Tibial artery (tissue), 4 donors: ENCODE measurements around the gene OBI1.
A peak's percentile ranks its signal among the peaks of the same experiment; 100 is the strongest.

Experiments
- DNase-seq, 2 donors: peaks; one replicate each; pipeline ENCODE4 v3.0.0-alpha.2; 2019
- H3K27ac ChIP-seq, 2 donors: fragments of 200-600 bp; sonication (generic) in 1 of 2; 1 replicate in 1 of 2; 2 replicates in 1 of 2; pipeline ENCODE4 v1.5.1; 2018 to 2019; ENCODE audit warnings: mild to moderate bottlenecking in 1 of 2
- H3K27me3 ChIP-seq, 2 donors: fragments of 200-600 bp; sonication (generic) in 1 of 2; one replicate each; pipeline versions ENCODE4 v1.5.1 to v1.6.0; 2016 to 2019
- H3K36me3 ChIP-seq, 3 donors: fragments of 200-600 bp; sonication (generic) in 2 of 3; one replicate each; pipeline ENCODE4 v1.5.1; 2016 to 2019; ENCODE audit warnings: mild to moderate bottlenecking in 2 of 3
- H3K4me1 ChIP-seq, 4 donors: fragments of 200-600 bp; sonication (generic) in 2 of 4; 1 replicate in 3 of 4; 2 replicates in 1 of 4; pipeline ENCODE4 v1.5.1; 2016 to 2019
- H3K4me3 ChIP-seq, 2 donors: fragments of 200-600 bp; sonication (generic) in 1 of 2; 1 replicate in 1 of 2; 2 replicates in 1 of 2; pipeline ENCODE4 v1.5.1; 2018 to 2019; ENCODE audit warnings: mild to moderate bottlenecking in 2 of 2
- H3K9me3 ChIP-seq, 3 donors: fragments of 200-600 bp; sonication (generic) in 1 of 3; one replicate each; pipeline ENCODE4 v1.5.1; 2016 to 2019
- intact Hi-C: fragments of 100-400 bp; cut with DNase I; formaldehyde crosslinking; loops from one replicate; pipeline ENCODE4 v1.15.0; 2023; ENCODE audit warnings: low total_unique reads
- TF ChIP-seq, protein P1 (sequence below), 2 experiments: fragments of 200-600 bp in 1 of 2; fragments of 450-650 bp in 1 of 2; IDR thresholded peaks; one replicate each; pipeline ENCODE4 v1.5.1; 2017 to 2019; ENCODE audit warnings: antibody characterized with exemption in 2 of 2, mild to moderate bottlenecking in 1 of 2, moderate library complexity in 1 of 2

Gene OBI1

GRCh38 chr13:78658630-78659449 lies at the start of gene OBI1:
TSS of gene OBI1 (minus strand) at chr13:78659155. CDS start at chr13:78659120, 35 bp downstream.
- TF ChIP-seq, protein P1, sequence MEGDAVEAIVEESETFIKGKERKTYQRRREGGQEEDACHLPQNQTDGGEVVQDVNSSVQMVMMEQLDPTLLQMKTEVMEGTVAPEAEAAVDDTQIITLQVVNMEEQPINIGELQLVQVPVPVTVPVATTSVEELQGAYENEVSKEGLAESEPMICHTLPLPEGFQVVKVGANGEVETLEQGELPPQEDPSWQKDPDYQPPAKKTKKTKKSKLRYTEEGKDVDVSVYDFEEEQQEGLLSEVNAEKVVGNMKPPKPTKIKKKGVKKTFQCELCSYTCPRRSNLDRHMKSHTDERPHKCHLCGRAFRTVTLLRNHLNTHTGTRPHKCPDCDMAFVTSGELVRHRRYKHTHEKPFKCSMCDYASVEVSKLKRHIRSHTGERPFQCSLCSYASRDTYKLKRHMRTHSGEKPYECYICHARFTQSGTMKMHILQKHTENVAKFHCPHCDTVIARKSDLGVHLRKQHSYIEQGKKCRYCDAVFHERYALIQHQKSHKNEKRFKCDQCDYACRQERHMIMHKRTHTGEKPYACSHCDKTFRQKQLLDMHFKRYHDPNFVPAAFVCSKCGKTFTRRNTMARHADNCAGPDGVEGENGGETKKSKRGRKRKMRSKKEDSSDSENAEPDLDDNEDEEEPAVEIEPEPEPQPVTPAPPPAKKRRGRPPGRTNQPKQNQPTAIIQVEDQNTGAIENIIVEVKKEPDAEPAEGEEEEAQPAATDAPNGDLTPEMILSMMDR (IDR thresholded peaks at IDR 0.05) = no peak
- intact Hi-C loops = loop anchor here (5.0 kb wide), 1 partner anchor 718 kb away; no protein-coding TSS in a partner anchor
- Histone ChIP-seq H3K4me1 (peaks cover 0 to 23% (median 10%) of the 10 kb centered on the region in 4 donors), H3K4me3 (peak within 1 kb of the TSS; percentile 86 to 99), H3K9me3 (no peaks in the 10 kb centered on the region), H3K27me3 (no peaks in the 10 kb centered on the region), H3K27ac (peak within 1 kb of the TSS; percentile 75 to 80), H3K36me3 (no peaks in the 10 kb centered on the region)
- peak; percentile 89 to 93 for DNase-seq

GRCh38 chr13:78701383-78701782 lies 42.4 kb upstream of the OBI1 start:
- Histone ChIP-seq H3K4me1 (no peaks in the 10 kb centered on the region), H3K27ac (no peak overlapping the region), H3K9me3 (no peaks in the 10 kb centered on the region), H3K4me3 (no peak overlapping the region), H3K36me3 (no peaks in the 10 kb centered on the region), H3K27me3 (no peaks in the 10 kb centered on the region)
- intact Hi-C loops = no loop called here
- TF ChIP-seq, protein P1 (IDR thresholded peaks at IDR 0.05) = no peak
- DNase-seq = no peak

DNA sequence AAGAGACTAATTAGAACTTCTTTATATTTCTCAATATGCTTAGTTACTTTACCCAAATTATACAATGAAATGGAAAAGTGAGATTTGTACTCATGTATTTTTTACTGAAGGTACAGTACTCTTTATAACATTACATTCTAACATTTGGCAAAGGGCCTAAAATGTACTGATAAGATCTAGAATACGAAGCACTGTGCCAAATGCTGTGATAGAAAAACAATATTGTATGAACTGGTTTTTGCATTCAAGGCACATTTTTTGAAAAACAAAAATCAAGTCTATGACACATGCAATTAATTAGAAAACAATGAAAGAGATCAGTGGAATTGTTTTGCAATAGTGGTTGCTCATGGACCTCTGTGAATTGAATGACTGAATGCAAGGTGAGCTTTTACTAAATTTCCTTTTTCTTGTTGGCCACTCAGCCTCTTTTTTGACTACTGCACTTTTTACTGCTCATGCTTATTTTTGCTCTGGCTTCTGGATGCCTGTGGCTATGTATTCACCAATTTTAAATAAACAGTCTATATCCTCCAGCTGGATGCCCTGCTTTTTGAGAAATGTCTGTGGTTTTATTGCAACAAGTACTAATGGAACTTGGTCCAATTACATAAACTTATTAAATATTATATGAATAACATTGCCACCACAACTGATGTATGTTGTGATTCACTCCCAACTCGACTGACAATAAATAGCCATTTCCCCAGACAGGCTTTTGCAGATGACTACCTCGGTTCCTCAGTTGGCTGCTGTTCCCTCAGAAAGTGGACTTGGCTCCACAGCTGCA lies 41.4 kb upstream of the OBI1 start:
- no peaks in the 10 kb centered on the region for H3K36me3 ChIP-seq
- no peak for DNase-seq
- no peaks in the 10 kb centered on the region for H3K27me3 ChIP-seq
- no peaks in the 10 kb centered on the region for H3K4me1 ChIP-seq
- TF ChIP-seq, protein P1 (IDR thresholded peaks at IDR 0.05) = no peak
- H3K9me3 ChIP-seq = no peaks in the 10 kb centered on the region
- no peak overlapping the region for H3K4me3 ChIP-seq
- intact Hi-C loops = no loop called here
- H3K27ac ChIP-seq = no peak overlapping the region

GRCh38 chr13:78689011-78689410 lies 30.1 kb upstream of the OBI1 start:
- Histone ChIP-seq H3K4me3 (no peak overlapping the region), H3K4me1 (no peaks in the 10 kb centered on the region), H3K36me3 (no peaks in the 10 kb centered on the region), H3K9me3 (no peaks in the 10 kb centered on the region), H3K27me3 (no peaks in the 10 kb centered on the region), H3K27ac (no peak overlapping the region)
- TF ChIP-seq, protein P1 (IDR thresholded peaks at IDR 0.05) = no peak
- intact Hi-C loops = no loop called here
- DNase-seq = no peak

- TF ChIP-seq, protein P1 (IDR thresholded peaks at IDR 0.05) = no peak
- intact Hi-C loops = no loop called here
These were observed 27.5 kb upstream of the OBI1 start for GRCh38 chr13:78686461-78686860.

More at GRCh38 chr13:78686461-78686860, 27.5 kb upstream of the OBI1 start:
- Histone ChIP-seq H3K4me3 (no peak overlapping the region), H3K9me3 (no peaks in the 10 kb centered on the region), H3K27me3 (no peaks in the 10 kb centered on the region), H3K4me1 (no peaks in the 10 kb centered on the region), H3K27ac (no peak overlapping the region), H3K36me3 (no peaks in the 10 kb centered on the region)
- DNase-seq = no peak
